ENCODE data around the gene TTC16. TPM values are rescaled to one million over a fixed set of nuclear protein-coding genes. Genes with fewer than 3 reads are reported as not detected.

The TTC16 gene
- total and polyA plus RNA-seq, 8 donors = 0.02 to 0.09 (median 0.03) TPM; not detected in 4

DNA sequence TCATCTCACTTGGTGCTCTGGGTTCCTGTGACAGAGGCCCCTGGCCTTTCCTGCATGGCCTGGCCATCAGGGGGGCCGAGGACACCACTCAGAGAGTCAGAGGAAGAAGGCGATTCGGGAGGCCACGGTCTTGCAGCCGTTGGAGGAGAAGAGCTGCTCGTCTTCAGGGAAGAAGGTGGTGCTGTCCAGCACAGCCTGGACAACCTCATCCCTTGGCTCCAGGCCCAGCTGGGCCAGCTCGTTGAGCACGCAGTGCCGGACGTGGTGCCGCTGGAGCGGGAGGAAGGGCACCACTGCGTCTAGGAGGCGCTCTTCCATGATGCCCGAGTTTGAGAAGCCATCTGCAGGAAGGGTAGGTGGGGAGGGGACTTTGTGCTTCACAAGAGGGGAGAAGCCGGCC is 16.1 kb downstream of the TTC16 start:
- FAIRE-seq (no peak), DNase-seq (peak in 1 of 6 donors; percentile 64), ATAC-seq (no peak)
- Histone ChIP-seq H3K4me1 (peaks cover 0 to 6% (median 4%) of the 10 kb centered on the region in 3 donors), H3K27ac (no peak overlapping the region), H3K4me3 (no peak overlapping the region), H3K9me3 (no peaks in the 10 kb centered on the region), H3K36me3 (no peaks in the 10 kb centered on the region), H3K27me3 (no peaks in the 10 kb centered on the region)
- TF ChIP-seq CTCF (IDR thresholded peaks at IDR 0.05) = no peak
- intact Hi-C loops (cut with DNase I) = loop anchor here in 2 of 3 donors (2.0 to 10.0 kb wide), 3 partner anchors 140 to 237 kb away; no protein-coding TSS in a partner anchor
- 84 to 90% methylated on average over 16 of the region's 16 CpGs for WGBS, 2 donors

DNA sequence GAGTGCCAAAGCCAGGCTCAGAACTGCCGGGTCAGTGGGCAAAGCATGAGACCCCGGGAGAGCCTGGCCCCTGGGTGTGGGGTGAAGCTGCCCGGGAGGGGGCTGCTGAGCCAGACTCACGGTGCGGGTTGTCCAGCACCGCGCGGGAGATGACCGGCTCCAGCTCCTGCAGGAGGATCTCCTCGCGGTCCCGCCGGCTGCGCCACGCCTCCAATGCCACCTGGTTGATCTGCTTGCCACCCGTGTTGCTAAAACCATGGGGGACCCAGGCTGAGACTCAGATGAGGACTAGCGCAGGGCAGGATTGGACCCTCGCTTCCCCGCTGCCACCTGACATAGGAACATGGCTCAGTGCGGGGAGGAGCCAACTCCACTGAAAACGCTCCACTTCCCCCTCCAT is 16.6 kb downstream of the TTC16 start:
- intact Hi-C loops (cut with DNase I) = loop anchor here in 2 of 3 donors (2.0 to 10.0 kb wide), 3 partner anchors 140 to 238 kb away; no protein-coding TSS in a partner anchor
- Histone ChIP-seq H3K4me3 (no peak overlapping the region), H3K4me1 (peaks cover 0 to 6% (median 4%) of the 10 kb centered on the region in 3 donors), H3K27me3 (no peaks in the 10 kb centered on the region), H3K9me3 (no peaks in the 10 kb centered on the region), H3K27ac (no peak overlapping the region), H3K36me3 (no peaks in the 10 kb centered on the region)
- 95 to 96% methylated on average over 21 of the region's 21 CpGs for WGBS, 2 donors
- FAIRE-seq (no peak), DNase-seq (peak in 1 of 6 donors; percentile 70), ATAC-seq (no peak)
- no peak for TF ChIP-seq CTCF (IDR thresholded peaks at IDR 0.05)

GRCh38 chr9:127733614-127734013 is 17.7 kb downstream of the TTC16 start:
- DNase-seq (no peak), ATAC-seq (no peak), FAIRE-seq (no peak)
- no peaks in the 10 kb centered on the region for H3K36me3 ChIP-seq
- intact Hi-C loops (cut with DNase I) = loop anchor here in 2 of 3 donors (2.0 to 10.0 kb wide), 3 partner anchors 141 to 239 kb away; no protein-coding TSS in a partner anchor
- no peak overlapping the region for H3K4me3 ChIP-seq
- 87% methylated on average over 2 of the region's 2 CpGs for WGBS, 2 donors
- H3K9me3 ChIP-seq = no peaks in the 10 kb centered on the region
- H3K4me1 ChIP-seq = peaks cover 0 to 6% (median 4%) of the 10 kb centered on the region in 3 donors
- no peak for TF ChIP-seq CTCF (IDR thresholded peaks at IDR 0.05)
- H3K27ac ChIP-seq = no peak overlapping the region
- no peaks in the 10 kb centered on the region for H3K27me3 ChIP-seq

GRCh38 chr9:127734247-127734746 is 18.4 kb downstream of the TTC16 start:
- FAIRE-seq (no peak), ATAC-seq (no peak), DNase-seq (peak in 2 of 6 donors; percentile 66 to 86)

More at GRCh38 chr9:127734247-127734746, 18.4 kb downstream of the TTC16 start:
- Histone ChIP-seq H3K4me1 (peaks cover 0 to 6% (median 4%) of the 10 kb centered on the region in 3 donors), H3K27me3 (no peaks in the 10 kb centered on the region), H3K36me3 (no peaks in the 10 kb centered on the region), H3K4me3 (peak overlapping the region; percentile 61 to 94 (median 68)), H3K9me3 (no peaks in the 10 kb centered on the region), H3K27ac (peak overlapping the region in 3 of 4 donors; percentile 93 to 94 (median 93))
- 30 to 34% methylated on average over 22 of the region's 22 CpGs for WGBS, 2 donors
- intact Hi-C loops (cut with DNase I) = loop anchor here in 2 of 3 donors (5.0 to 10.0 kb wide), 2 partner anchors 142 to 239 kb away; no protein-coding TSS in a partner anchor
- TF ChIP-seq CTCF (IDR thresholded peaks at IDR 0.05) = no peak
